Suprapubic skin (tissue), 3 donors: ENCODE results near the gene STARD10.

Source experiments
- EP300 ChIP-seq: sonication (generic); formaldehyde crosslinking; IDR thresholded peaks from one replicate; pipeline ENCODE4 v1.6.1; 2017; ENCODE audit warnings: antibody characterized with exemption
- POLR2A ChIP-seq, 2 donors: fragments of 450-650 bp; IDR thresholded peaks; one replicate each; pipeline ENCODE4 v1.6.1; 2017; ENCODE audit warnings: antibody characterized with exemption in 2 of 2, mild to moderate bottlenecking in 2 of 2, moderate library complexity in 2 of 2
- TF ChIP-seq, protein P1 (sequence below), 2 donors: fragments of 200-600 bp in 1 of 2; fragments of 450-650 bp in 1 of 2; sonication (generic) in 1 of 2; IDR thresholded peaks; one replicate each; pipeline ENCODE4 v1.5.1; 2016 to 2019; ENCODE audit warnings: antibody characterized with exemption in 2 of 2, mild to moderate bottlenecking in 1 of 2, moderate library complexity in 1 of 2

DNA sequence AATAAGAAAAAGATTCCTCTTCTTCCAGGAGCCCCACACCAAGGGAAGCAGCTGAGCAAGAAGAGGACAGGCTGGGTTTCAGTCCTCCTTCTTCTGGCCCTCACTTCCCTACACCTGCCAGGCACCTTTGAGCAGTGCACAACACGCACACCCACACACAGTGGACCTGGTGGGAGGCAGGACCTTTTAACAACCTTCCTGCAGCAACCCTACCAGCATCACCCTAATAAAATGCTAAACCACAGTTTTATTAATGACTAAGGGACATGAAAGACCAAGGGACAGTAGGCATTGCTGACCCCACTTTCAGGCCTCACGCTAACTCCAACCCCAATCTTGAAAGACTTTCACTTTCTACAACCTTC, 53.8 kb downstream of the STARD10 start:
- TF ChIP-seq, protein P1, sequence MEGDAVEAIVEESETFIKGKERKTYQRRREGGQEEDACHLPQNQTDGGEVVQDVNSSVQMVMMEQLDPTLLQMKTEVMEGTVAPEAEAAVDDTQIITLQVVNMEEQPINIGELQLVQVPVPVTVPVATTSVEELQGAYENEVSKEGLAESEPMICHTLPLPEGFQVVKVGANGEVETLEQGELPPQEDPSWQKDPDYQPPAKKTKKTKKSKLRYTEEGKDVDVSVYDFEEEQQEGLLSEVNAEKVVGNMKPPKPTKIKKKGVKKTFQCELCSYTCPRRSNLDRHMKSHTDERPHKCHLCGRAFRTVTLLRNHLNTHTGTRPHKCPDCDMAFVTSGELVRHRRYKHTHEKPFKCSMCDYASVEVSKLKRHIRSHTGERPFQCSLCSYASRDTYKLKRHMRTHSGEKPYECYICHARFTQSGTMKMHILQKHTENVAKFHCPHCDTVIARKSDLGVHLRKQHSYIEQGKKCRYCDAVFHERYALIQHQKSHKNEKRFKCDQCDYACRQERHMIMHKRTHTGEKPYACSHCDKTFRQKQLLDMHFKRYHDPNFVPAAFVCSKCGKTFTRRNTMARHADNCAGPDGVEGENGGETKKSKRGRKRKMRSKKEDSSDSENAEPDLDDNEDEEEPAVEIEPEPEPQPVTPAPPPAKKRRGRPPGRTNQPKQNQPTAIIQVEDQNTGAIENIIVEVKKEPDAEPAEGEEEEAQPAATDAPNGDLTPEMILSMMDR (IDR thresholded peaks at IDR 0.05) = no peak
- TF ChIP-seq POLR2A (IDR thresholded peaks at IDR 0.05) (no peak), EP300 (no peak)
